OCI-LY3 (cell line): Measurements from ENCODE around the gene DNAJA2.

Experiments used
- H2AFZ ChIP-seq: fragments of 200-600, 300-600 bp; shearing (Covaris generic); 2 replicates; pipeline ENCODE4 v1.6.0; 2014; ENCODE audit warnings: antibody characterized with exemption, low read depth, low read length
- H3K27ac ChIP-seq: fragments of 200-600, 300-600 bp; sonication (generic); 2 replicates; pipeline ENCODE4 v1.5.1; 2014; ENCODE audit warnings: mild to moderate bottlenecking, low read length, moderate library complexity, mixed read lengths
- H3K27me3 ChIP-seq: fragments of 200-600, 300-600 bp; sonication (generic); 2 replicates; pipeline ENCODE4 v1.6.1; 2014; ENCODE audit warnings: low read depth, low read length, mixed read lengths
- H3K36me3 ChIP-seq: fragments of 200-600, 300-600 bp; sonication (generic); replicated peaks from 2 replicates; pipeline ENCODE3; 2014; ENCODE audit warnings: low read depth, low read length, mixed read lengths
- H3K4me1 ChIP-seq: fragments of 300-600, 200-600 bp; sonication (generic); 2 replicates; pipeline ENCODE4 v1.6.1; 2014; ENCODE audit warnings: low read length, mixed read lengths
- H3K4me2 ChIP-seq: fragments of 200-600, 300-600 bp; sonication (generic); 2 replicates; pipeline ENCODE4 v1.6.1; 2014; ENCODE audit warnings: low read length, mixed read lengths
- H3K4me3 ChIP-seq: fragments of 300-600, 200-600 bp; sonication (generic); 2 replicates; pipeline ENCODE4 v1.5.1; 2014; ENCODE audit warnings: antibody characterized with exemption, mild to moderate bottlenecking, low read length, moderate library complexity
- H3K79me2 ChIP-seq: fragments of 300-600, 200-600 bp; shearing (Covaris generic); 2 replicates; pipeline ENCODE4 v1.6.1; 2014; ENCODE audit warnings: mild to moderate bottlenecking, low read length, mixed read lengths
- H3K9ac ChIP-seq: fragments of 300-600, 200-600 bp; shearing (Covaris generic); 2 replicates; pipeline ENCODE4 v1.6.0; 2014; ENCODE audit warnings: mild to moderate bottlenecking, low read length, moderate library complexity
- H3K9me3 ChIP-seq: fragments of 200-600, 300-600 bp; shearing (Covaris generic); 2 replicates; pipeline ENCODE4 v1.6.1; 2014; ENCODE audit warnings: low read length, mixed read lengths; ENCODE audit not compliant: insufficient read depth
- H4K20me1 ChIP-seq: fragments of 200-600, 300-600 bp; sonication (generic); 2 replicates; pipeline ENCODE4 v1.6.1; 2016; ENCODE audit warnings: low read length, mixed read lengths; ENCODE audit not compliant: insufficient read depth
- EZH2phosphoT487 ChIP-seq: fragments of 200-600 bp; shearing (Covaris generic); IDR thresholded peaks from 2 replicates; pipeline ENCODE4 v1.6.1; 2018; ENCODE audit warnings: antibody characterized with exemption, mixed run types, low read depth
- TF ChIP-seq, protein P1 (sequence below): fragments of 200-600, 300-600 bp; sonication (generic); IDR thresholded peaks from 2 replicates; pipeline ENCODE4 v1.5.1; 2014; ENCODE audit warnings: antibody characterized with exemption, low read length, low read depth

DNAJA2 gene

DNA sequence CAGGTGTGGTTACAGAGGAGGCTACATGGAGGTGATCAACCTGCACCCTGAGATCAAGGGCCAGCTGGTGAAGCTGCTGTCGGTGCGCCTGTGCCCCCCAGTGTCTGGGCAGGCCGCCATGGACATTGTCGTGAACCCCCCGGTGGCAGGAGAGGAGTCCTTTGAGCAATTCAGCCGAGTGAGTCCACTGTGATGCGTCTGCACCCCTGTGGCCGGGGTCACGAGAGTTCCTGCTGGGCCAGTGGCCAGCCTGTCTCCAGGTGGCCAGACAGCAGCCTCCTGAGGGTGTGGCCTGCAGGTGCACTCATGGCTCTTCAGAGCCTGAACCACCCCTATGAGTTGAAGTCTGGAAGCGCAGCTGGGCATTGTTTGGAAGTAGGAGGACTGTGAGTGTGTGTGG, 51.2 kb downstream of the DNAJA2 start:
- Histone ChIP-seq H3K36me3 (no peaks in the 10 kb centered on the region), H3K9ac (no peak overlapping the region), H3K9me3 (no peaks in the 10 kb centered on the region), H2AFZ (no peak overlapping the region), H3K4me2 (no peak overlapping the region), H3K4me3 (no peak overlapping the region), H3K27ac (no peak overlapping the region), H3K4me1 (peaks cover 28% of the 10 kb centered on the region), H4K20me1 (no peaks in the 10 kb centered on the region), H3K27me3 (no peaks in the 10 kb centered on the region), H3K79me2 (no peaks in the 10 kb centered on the region)
- no peak for TF ChIP-seq EZH2phosphoT487
- TF ChIP-seq, protein P1, sequence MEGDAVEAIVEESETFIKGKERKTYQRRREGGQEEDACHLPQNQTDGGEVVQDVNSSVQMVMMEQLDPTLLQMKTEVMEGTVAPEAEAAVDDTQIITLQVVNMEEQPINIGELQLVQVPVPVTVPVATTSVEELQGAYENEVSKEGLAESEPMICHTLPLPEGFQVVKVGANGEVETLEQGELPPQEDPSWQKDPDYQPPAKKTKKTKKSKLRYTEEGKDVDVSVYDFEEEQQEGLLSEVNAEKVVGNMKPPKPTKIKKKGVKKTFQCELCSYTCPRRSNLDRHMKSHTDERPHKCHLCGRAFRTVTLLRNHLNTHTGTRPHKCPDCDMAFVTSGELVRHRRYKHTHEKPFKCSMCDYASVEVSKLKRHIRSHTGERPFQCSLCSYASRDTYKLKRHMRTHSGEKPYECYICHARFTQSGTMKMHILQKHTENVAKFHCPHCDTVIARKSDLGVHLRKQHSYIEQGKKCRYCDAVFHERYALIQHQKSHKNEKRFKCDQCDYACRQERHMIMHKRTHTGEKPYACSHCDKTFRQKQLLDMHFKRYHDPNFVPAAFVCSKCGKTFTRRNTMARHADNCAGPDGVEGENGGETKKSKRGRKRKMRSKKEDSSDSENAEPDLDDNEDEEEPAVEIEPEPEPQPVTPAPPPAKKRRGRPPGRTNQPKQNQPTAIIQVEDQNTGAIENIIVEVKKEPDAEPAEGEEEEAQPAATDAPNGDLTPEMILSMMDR, result no peak

DNA sequence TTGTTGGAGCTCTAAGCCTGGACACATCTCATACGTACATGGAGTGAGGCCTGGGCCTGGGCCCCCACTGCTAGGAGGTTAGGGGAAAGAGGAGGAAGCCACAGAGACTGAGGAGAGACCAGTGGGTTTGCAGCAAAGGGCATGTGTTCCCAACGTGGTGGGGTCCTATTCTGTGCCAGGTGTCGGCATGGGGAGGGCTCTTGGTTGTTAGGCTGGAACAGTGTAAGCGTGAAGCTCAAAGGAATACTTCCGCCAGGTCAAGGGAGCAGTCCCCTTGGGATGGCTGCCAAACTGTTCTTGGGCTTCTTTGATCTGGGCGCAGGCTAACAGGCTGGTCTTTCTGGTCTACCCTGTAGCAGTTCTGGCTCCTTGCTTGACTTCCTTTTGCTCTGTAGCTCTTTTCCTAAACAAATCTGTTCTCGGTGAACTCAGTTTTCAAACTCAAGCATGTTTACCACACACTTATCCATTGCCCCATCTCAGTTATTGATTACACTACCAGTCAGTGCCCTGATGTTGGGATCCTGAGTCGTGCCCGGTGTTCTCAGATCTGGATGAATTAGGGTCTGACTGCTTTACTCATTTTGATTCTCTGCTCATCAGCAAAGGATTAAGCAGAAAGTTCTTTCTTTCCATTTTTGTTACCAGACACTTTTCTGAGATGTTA, 52.9 kb downstream of the DNAJA2 start:
- Histone ChIP-seq H3K9me3 (no peaks in the 10 kb centered on the region), H3K9ac (no peak overlapping the region), H3K27ac (no peak overlapping the region), H3K36me3 (peaks cover 3% of the 10 kb centered on the region), H3K27me3 (no peaks in the 10 kb centered on the region), H3K4me1 (peaks cover 38% of the 10 kb centered on the region), H3K4me2 (no peak overlapping the region), H2AFZ (no peak overlapping the region), H3K79me2 (no peaks in the 10 kb centered on the region), H3K4me3 (no peak overlapping the region), H4K20me1 (no peaks in the 10 kb centered on the region)
- TF ChIP-seq, protein P1, result no peak
- TF ChIP-seq EZH2phosphoT487, result no peak

DNA sequence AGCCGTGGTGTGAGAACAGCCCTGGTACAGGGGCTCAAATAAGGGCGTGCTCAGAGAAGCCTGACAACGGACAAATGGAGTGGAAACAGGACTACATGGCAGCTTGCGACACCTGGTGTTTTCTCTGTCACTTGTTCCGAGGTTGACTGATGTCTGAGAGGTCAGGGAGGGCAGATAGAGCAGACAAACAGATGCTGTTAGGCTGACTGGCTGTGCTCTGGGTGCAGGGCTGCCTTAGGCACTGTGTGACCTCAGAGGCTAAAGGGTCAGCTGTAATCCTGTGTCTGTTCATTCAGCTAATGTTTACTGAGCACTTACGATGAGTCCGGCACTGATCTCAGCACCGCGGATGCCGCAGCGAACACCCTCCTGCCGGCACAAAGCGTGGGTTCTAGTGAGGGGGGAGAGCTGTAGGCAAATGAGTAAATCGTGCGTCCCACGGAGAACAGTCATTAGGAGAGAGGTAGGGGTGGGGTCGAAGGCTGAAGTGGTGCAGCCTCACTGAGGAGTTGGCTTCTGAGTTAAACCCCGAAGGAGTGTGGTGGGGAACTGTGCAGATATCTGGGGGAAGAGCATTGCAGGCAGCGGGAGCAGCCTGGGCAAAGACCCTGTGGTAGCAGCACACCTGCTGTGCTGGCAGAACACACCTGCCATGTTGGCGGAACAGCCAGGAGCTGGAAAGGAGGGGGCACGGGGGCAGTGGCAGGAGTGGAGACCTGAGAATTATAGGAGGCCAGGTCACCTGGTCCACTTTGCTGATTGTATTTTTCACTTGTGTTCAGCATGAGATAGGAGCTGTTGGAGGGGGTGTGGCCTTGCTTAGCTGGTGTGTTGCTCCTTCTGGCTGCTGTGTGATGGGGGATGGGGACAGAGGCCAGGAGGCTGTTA, 54.3 kb downstream of the DNAJA2 start:
- H3K4me3 ChIP-seq, result peak overlapping the region; percentile 67
- peak overlapping the region; percentile 94 for H3K4me2 ChIP-seq
- H3K4me1 ChIP-seq, result peaks cover 38% of the 10 kb centered on the region
- no peaks in the 10 kb centered on the region for H3K27me3 ChIP-seq
- peak overlapping the region; percentile 12; the same call in 1 of the 2 replicates for H3K9ac ChIP-seq
- H3K79me2 ChIP-seq, result no peaks in the 10 kb centered on the region
- H2AFZ ChIP-seq, result peak overlapping the region; percentile 61; the same call in 1 of the 2 replicates
- H3K9me3 ChIP-seq, result no peaks in the 10 kb centered on the region
- H3K36me3 ChIP-seq, result peaks cover 5% of the 10 kb centered on the region
- TF ChIP-seq EZH2phosphoT487, result no peak
- TF ChIP-seq, protein P1, result peak; percentile 75
- no peaks in the 10 kb centered on the region for H4K20me1 ChIP-seq
- no peak overlapping the region for H3K27ac ChIP-seq

DNA sequence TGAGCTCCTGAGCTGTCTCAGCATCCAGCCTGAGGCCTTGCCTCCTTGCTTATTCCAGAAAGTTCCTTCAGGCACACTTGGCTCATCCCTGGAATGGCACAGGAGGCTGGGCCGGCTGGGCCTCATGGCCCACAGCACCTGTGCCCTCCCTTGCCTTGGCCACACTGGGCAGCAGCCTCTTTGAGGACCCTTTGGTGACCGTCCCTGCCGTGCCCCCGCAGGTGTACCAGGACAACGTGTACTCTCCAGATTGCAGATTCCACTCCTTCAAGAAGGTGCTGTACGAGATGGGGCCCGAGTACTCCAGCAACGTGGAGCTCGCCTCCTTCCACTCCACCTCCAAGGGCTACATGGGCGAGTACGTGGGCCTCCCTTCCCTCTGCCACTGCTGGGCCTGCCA, 55.1 kb downstream of the DNAJA2 start:
- no peaks in the 10 kb centered on the region for H3K79me2 ChIP-seq
- H4K20me1 ChIP-seq, result no peaks in the 10 kb centered on the region
- H3K9ac ChIP-seq, result peak overlapping the region; percentile 12; the same call in 1 of the 2 replicates
- H3K4me1 ChIP-seq, result peaks cover 38% of the 10 kb centered on the region
- TF ChIP-seq, protein P1, result no peak
- TF ChIP-seq EZH2phosphoT487, result no peak
- no peaks in the 10 kb centered on the region for H3K9me3 ChIP-seq
- H3K4me2 ChIP-seq, result peak overlapping the region; percentile 94
- H2AFZ ChIP-seq, result peak overlapping the region; percentile 61; the same call in 1 of the 2 replicates
- H3K27ac ChIP-seq, result no peak overlapping the region
- peak overlapping the region; percentile 67 for H3K4me3 ChIP-seq
- peaks cover 5% of the 10 kb centered on the region for H3K36me3 ChIP-seq
- H3K27me3 ChIP-seq, result no peaks in the 10 kb centered on the region
